Pancreas (tissue), 10 donors: ENCODE data around the gene ASAP2. TPM values are rescaled to one million over a fixed set of nuclear protein-coding genes. Genes with fewer than 3 reads are reported as not detected.

ENCODE experiments used
- ATAC-seq, 4 donors: fragments of 200-7000 bp; cut with Tn5 transposase; one replicate each; pipeline versions ENCODE4 v1.8.0 to v1.9.1; 2020; ENCODE audit warnings: mild to moderate bottlenecking in 4 of 4, moderate library complexity in 4 of 4
- DNase-seq, 6 donors: peaks; one replicate each; pipeline ENCODE4 v3.0.0-alpha.2; 2020
- FAIRE-seq: peaks from 2 replicates; lab custom pipeline; 2012; peaks lifted over from hg19 to GRCh38; lab: Jason Lieb, UNC
- H3K27ac ChIP-seq, 4 donors: fragments of 200-600 bp; sonication (generic); 1 replicate in 3 of 4; 2 replicates in 1 of 4; pipeline versions ENCODE4 v1.5.0 to v1.8.0; 2020
- H3K27me3 ChIP-seq, 4 donors: fragments of 200-600 bp; one replicate each; pipeline ENCODE4 v1.8.0; 2021
- H3K36me3 ChIP-seq, 3 donors: fragments of 200-600 bp; sonication (generic) in 1 of 3; one replicate each; pipeline versions ENCODE4 v1.5.0 to v1.8.0; 2020 to 2021
- H3K4me1 ChIP-seq, 3 donors: fragments of 200-600 bp; one replicate each; pipeline ENCODE4 v1.8.0; 2021
- H3K4me3 ChIP-seq, 4 donors: fragments of 200-600 bp; sonication (generic) in 2 of 4; one replicate each; pipeline versions ENCODE4 v1.5.0 to v1.8.0; 2020 to 2021
- H3K9me3 ChIP-seq, 4 donors: fragments of 200-600 bp; one replicate each; pipeline ENCODE4 v1.8.0; 2021
- CTCF ChIP-seq, 4 donors: fragments of 200-600 bp; sonication (generic) in 3 of 4; IDR thresholded peaks; one replicate each; pipeline versions ENCODE4 v1.5.0 to v1.8.0; 2021; ENCODE audit warnings: antibody characterized with exemption in 4 of 4
- WGBS, 2 donors: extraction: QIAGEN DNeasy Blood & Tissue Kit; methylation state at CpG; one replicate each; pipeline ENCODE4 v1.1.7; 2013; 5-methylcytosine and 5-hydroxymethylcytosine counted together
- intact Hi-C, 3 donors: fragments of 100-400 bp; cut with DNase I; formaldehyde crosslinking; loops; one replicate each; pipeline versions ENCODE4 v1.11.1 to v1.14.2; 2022
- polyA plus RNA-seq, 2 donors: library from polyadenylated mRNA; stranded (reverse); fragments of 200-250 nt; gene quantifications; one replicate each; pipeline ENCODE4 v1.2.3, GENCODE V29; 2013
- total RNA-seq, 6 donors: library from RNA; stranded (reverse); fragmentation: NEBNext Ultra II Directional in 4 of 6; extraction: Animal tissue kit (Norgen Biotek cat#: 25700) in 4 of 6; gene quantifications; one replicate each; pipeline versions ENCODE4 v1.2.1 to v1.2.4, GENCODE V29; 2021 to 2023
- donor health status: healthy with polysubstance abuse.
- donor health status: DM: no; HTN: no; CAD: no; lungs with moderate emphysema.
- donor health status: DM: no; HTN: no; CAD: no.
- donor health status: control.
- donor health status: control.
- donor health status: Bipolar disorder and iron deficiency.
- donor health status: DM: yes; HTN: yes; CAD: no.
- donor health status: DM: no; HTN: no; CAD: no.
- donor health status: DM: no; HTN: no; CAD: no.
- donor health status: DM: yes; HTN: yes; CAD: no.

Gene ASAP2
- total and polyA plus RNA-seq, 8 donors: 5.8 to 17.7 (median 7.3) TPM

DNA sequence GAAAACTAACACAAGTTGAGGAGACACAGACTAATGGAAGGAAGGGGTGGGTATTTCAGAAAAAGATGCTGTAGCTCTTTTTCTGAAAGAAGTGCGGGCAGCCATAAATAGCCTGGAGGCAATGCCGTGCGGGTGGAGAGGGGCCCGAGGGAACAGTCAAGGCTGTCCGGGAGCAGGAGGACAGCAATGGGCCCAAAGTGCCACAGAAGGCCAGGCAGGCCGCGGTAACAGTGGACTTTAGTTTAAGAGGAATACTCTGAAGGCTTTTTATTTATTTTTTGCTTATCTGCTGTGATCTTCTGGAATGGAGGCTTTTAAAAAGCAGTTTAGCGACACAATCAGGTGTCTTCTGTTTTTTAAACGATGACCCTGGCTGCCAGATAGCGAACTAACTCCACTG lies 213.9 kb downstream of the ASAP2 start:
- Histone ChIP-seq H3K9me3 (no peaks in the 10 kb centered on the region), H3K27ac (no peak overlapping the region), H3K4me1 (peaks cover 6 to 11% (median 6%) of the 10 kb centered on the region in 3 donors), H3K36me3 (no peaks in the 10 kb centered on the region), H3K4me3 (no peak overlapping the region), H3K27me3 (no peaks in the 10 kb centered on the region)
- DNase-seq (no peak), FAIRE-seq (no peak), ATAC-seq (no peak)
- TF ChIP-seq CTCF (IDR thresholded peaks at IDR 0.05): no peak
- intact Hi-C loops: no loop called here
- 87 to 90% methylated on average over 10 of the region's 10 CpGs for WGBS, 2 donors

- intact Hi-C loops: no loop called here
- no peaks in the 10 kb centered on the region for H3K27me3 ChIP-seq
- WGBS, 2 donors: 1% methylated on average over 34 to 42 of the region's 42 CpGs
- H3K4me3 ChIP-seq: peak overlapping the region; percentile 76 to 93 (median 88)
- no peak for TF ChIP-seq CTCF (IDR thresholded peaks at IDR 0.05)
- no peaks in the 10 kb centered on the region for H3K36me3 ChIP-seq
- H3K9me3 ChIP-seq: no peaks in the 10 kb centered on the region
- ATAC-seq: peak; percentile 35 to 51 (median 42)
- H3K4me1 ChIP-seq: peaks cover 6 to 11% (median 6%) of the 10 kb centered on the region in 3 donors
- peak; percentile 21 to 74 (median 50) for DNase-seq
- no peak for FAIRE-seq
- peak overlapping the region; percentile 51 to 78 (median 64) for H3K27ac ChIP-seq
These were observed 215.9 kb downstream of the ASAP2 start for GRCh38 chr2:9422321-9423099.

GRCh38 chr2:9423100-9423921 lies 216.7 kb downstream of the ASAP2 start, which contains the start of the genes CPSF3 and ITGB1BP1:
Gene CPSF3, plus strand, starts transcription at chr2:9423654. Its CDS starts 120 bp downstream, at chr2:9423774.
Gene ITGB1BP1, minus strand, starts transcription at chr2:9423528. Its CDS starts 4,831 bp downstream, at chr2:9418697.
- no peak for FAIRE-seq
- 0% methylated on average over 52 to 91 of the region's 91 CpGs for WGBS, 2 donors

GRCh38 chr2:9423922-9424272 lies 217.3 kb downstream of the ASAP2 start:
- ATAC-seq: peak in 3 of 4 donors; percentile 4 to 23 (median 12)

More at GRCh38 chr2:9423100-9423921, 216.7 kb downstream of the ASAP2 start, which contains the start of the genes CPSF3 and ITGB1BP1:
- no peaks in the 10 kb centered on the region for H3K9me3 ChIP-seq
- H3K27ac ChIP-seq: peak within 1 kb of the TSS; percentile 51 to 78 (median 64)
- TF ChIP-seq CTCF (IDR thresholded peaks at IDR 0.05): no peak
- peak; percentile 94 to 99 (median 97) for ATAC-seq
- DNase-seq: peak; percentile 95 to 100 (median 98)
- H3K4me3 ChIP-seq: peak within 1 kb of the TSS; percentile 76 to 93 (median 88)
- no peaks in the 10 kb centered on the region for H3K36me3 ChIP-seq
- H3K27me3 ChIP-seq: no peaks in the 10 kb centered on the region
- intact Hi-C loops: no loop called here
- H3K4me1 ChIP-seq: peaks cover 6 to 11% (median 6%) of the 10 kb centered on the region in 3 donors

More at GRCh38 chr2:9423922-9424272, 217.3 kb downstream of the ASAP2 start:
- Histone ChIP-seq H3K27ac (peak overlapping the region in 3 of 4 donors; percentile 57 to 78 (median 72)), H3K9me3 (no peaks in the 10 kb centered on the region), H3K4me3 (peak overlapping the region; percentile 76 to 93 (median 88)), H3K4me1 (peaks cover 6 to 11% (median 6%) of the 10 kb centered on the region in 3 donors), H3K36me3 (no peaks in the 10 kb centered on the region), H3K27me3 (no peaks in the 10 kb centered on the region)
- intact Hi-C loops: no loop called here
- DNase-seq (no peak), FAIRE-seq (no peak)
- TF ChIP-seq CTCF (IDR thresholded peaks at IDR 0.05): no peak
- WGBS, 2 donors: 0 to 1% methylated on average over 21 of the region's 21 CpGs
